SU-DHL-6 (cell line): ENCODE data around the gene PSEN1.

Experiments used
- EZH2phosphoT487 ChIP-seq: fragments of 200-600 bp; sonication (generic), shearing (Covaris generic); conservative IDR thresholded peaks from 2 replicates; pipeline ENCODE4 v1.6.1; 2018; ENCODE audit warnings: mild to moderate bottlenecking, antibody characterized with exemption, low read length, moderate library complexity, mixed read lengths
- TF ChIP-seq, protein P1 (sequence below): fragments of 200-600 bp; sonication (generic); IDR thresholded peaks from one replicate; pipeline ENCODE4 v1.5.1; 2017; ENCODE audit warnings: antibody characterized with exemption, mild to moderate bottlenecking, low read length, moderate library complexity; ENCODE audit not compliant: insufficient read depth, poor library complexity, severe bottlenecking

GRCh38 chr14:73232984-73233383 lies 96.7 kb downstream of the PSEN1 start:
- TF ChIP-seq, protein P1, sequence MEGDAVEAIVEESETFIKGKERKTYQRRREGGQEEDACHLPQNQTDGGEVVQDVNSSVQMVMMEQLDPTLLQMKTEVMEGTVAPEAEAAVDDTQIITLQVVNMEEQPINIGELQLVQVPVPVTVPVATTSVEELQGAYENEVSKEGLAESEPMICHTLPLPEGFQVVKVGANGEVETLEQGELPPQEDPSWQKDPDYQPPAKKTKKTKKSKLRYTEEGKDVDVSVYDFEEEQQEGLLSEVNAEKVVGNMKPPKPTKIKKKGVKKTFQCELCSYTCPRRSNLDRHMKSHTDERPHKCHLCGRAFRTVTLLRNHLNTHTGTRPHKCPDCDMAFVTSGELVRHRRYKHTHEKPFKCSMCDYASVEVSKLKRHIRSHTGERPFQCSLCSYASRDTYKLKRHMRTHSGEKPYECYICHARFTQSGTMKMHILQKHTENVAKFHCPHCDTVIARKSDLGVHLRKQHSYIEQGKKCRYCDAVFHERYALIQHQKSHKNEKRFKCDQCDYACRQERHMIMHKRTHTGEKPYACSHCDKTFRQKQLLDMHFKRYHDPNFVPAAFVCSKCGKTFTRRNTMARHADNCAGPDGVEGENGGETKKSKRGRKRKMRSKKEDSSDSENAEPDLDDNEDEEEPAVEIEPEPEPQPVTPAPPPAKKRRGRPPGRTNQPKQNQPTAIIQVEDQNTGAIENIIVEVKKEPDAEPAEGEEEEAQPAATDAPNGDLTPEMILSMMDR = no peak
- no peak for TF ChIP-seq EZH2phosphoT487
